ELR (cell line): Measurements from ENCODE around the gene CCM2.

Source experiments
- DNase-seq: peaks from one replicate; pipeline ENCODE4 v3.0.0-alpha.2; 2015; ENCODE audit warnings: low read depth

The CCM2 gene

DNA sequence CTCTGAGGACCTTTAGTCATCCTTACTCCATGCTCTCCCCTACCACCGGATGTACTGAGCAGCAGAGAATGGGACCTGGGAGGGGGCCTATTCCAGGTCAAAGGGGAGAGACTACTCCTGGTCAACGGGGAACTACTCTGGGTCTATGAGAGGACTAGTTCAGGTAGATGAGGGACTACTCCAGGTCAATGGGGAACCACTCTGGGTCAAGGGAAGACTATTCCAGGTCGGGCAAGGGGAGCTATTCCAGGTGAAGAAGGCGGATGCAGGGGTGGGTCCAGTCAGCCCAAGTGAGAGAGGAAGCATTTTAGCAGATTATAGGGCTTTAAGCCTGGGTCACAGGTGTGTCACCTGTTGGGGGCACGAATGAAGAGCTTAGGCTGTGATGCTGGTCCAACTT, 35.4 kb downstream of the CCM2 start:
- no peak for DNase-seq

GRCh38 chr7:45035893-45036292, 35.9 kb downstream of the CCM2 start:
- no peak for DNase-seq

DNA sequence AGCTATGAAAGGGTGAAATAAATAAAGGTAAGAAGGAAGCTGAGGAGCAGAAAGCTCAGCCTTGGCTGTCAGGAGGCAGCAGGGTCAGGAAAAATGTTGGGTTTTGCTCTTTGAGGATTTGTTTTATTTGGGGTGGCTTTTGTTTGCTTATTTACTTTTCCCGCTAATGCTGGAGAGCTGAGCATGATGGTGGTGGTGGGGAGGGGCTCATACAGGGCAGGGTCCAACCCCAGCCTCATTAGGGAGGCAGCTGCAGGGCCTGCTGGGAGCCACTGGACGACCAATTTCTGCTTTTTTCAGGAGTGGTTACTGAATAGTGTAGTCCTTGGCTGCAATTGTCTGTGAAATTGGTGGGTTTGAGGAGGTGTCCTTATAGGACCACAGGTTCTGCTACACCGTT, 36.3 kb downstream of the CCM2 start:
- no peak for DNase-seq

DNA sequence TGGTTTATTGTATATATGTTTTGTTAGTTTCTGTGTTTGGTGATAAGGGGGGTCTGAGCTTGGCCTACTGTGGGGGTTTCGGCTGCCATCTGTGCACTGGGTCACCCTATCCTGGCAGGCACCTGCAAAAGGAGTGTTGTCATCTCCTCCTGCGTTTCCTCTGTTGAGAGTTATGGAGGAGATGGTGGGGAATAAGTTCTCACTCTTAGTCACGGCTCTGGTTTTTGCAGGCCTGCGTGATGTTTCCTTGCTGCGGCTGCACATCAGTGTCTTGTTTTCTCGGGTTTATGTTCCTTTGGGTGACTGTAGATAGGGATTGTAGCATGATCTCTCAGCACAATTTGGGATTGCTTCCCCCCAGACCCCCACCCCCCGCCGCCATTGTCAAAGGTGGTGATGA, 36.8 kb downstream of the CCM2 start:
- DNase-seq: no peak

- DNase-seq: no peak
Measured at GRCh38 chr7:45037876-45038275, 37.9 kb downstream of the CCM2 start.

- DNase-seq: no peak
Measured at GRCh38 chr7:45039106-45039505, 39.1 kb downstream of the CCM2 start.

DNA sequence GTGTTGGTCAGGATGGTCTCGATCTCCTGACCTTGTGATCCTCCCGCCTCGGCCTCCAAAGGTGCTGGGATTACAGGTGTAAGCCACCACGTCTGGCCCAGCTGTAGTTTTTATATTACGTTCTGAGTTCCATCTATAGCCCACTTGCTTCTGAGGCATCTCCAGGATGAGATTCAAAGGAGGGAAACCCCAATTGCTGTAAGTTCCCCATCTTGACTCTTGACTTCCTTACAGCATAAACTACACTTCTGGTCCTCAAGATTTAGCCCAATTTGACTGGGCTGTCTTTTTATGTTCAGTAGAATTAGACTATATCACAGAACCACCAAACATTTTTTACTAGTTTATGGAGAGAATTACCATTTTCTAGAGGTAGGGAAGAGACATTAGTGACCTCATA, 44.3 kb downstream of the CCM2 start:
- DNase-seq: no peak

- DNase-seq: peak; percentile 8
Measured at GRCh38 chr7:45048748-45049147, 48.7 kb downstream of the CCM2 start.

DNA sequence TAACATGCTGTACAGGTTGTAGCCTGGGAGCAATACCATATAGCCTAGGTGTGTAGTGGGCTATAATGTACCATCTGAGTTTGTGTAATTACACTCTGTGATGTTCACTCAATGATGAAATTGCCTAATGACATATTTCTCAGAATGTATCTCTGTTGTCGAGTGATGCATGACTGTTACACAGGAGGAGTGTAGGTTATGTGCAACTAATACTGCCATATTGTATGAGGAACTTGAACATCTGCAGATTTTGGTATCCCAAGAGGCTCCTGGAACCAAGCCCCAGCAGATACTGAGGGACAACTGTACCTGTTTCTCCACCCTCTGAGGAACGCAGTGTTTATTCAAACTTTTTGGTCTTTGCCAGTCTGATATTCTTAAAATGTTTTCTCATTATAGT, 50.2 kb downstream of the CCM2 start:
- no peak for DNase-seq

GRCh38 chr7:45052011-45052410, 52.0 kb downstream of the CCM2 start:
- no peak for DNase-seq

DNA sequence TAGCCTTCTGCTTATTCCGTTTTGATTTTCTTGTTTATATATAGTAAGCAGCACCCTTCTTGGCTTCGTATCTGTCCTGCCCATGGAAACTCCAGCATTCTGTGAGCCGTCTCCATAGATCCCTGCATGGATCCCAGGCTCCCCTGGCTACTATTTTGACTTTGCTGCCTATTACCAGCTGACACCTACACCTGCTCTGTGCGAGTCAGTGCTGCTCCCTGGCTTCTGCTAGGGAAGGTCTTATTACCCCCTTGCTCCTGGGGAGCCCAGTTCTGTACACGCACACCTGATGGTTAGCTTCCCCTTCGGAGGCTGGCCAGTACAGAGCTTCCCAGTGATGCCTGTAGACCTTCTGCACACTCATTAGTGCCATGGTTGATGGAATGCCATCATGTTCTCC, 53.4 kb downstream of the CCM2 start:
- DNase-seq: no peak

DNA sequence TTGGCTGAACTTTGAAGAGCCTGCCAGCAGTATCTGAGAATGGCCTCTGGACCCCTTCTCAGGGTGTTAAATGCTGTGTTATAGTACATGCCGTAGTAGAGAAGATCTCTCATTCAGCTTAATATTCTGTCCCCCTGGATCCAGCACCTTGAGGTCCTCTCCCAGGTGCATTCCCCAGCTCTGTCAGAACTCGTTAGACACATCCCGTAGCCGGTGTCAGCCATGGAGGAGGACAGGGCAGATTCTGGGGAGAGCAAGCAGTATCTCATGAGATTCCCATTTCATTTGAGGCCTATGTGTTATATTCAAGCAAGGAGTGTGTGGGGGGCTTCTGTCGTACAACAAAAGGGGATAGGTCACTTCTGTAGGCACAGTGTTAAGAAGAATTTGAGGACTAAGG, 53.9 kb downstream of the CCM2 start:
- DNase-seq: no peak

GRCh38 chr7:45054442-45054841, 54.4 kb downstream of the CCM2 start:
- DNase-seq: no peak

GRCh38 chr7:45055016-45055415, 55.0 kb downstream of the CCM2 start:
- DNase-seq: no peak

GRCh38 chr7:45055594-45056219, 55.7 kb downstream of the CCM2 start:
- DNase-seq: no peak

- no peak for DNase-seq
Measured at GRCh38 chr7:45057878-45058277, 57.9 kb downstream of the CCM2 start.

DNA sequence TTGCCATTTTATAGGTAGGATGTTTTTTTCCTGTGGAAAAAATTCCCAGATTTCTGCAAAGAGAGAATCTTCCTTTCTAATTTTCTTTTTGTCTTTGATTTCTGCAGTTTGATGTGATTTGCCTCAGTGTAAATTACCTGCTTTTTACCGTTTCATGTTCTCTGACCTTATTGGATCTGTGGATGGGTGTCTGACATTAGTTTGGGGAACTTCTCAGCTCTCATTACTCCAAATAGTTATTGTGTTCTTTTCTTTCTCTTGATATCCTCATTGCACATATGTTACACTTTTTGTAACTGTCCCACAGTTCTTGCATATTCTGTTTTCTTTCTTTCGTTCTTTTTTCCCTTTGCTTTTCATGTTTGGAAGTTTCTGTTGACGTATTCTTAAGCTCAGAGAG, 60.3 kb downstream of the CCM2 start:
- no peak for DNase-seq

GRCh38 chr7:45061352-45061751, 61.4 kb downstream of the CCM2 start:
- no peak for DNase-seq

DNA sequence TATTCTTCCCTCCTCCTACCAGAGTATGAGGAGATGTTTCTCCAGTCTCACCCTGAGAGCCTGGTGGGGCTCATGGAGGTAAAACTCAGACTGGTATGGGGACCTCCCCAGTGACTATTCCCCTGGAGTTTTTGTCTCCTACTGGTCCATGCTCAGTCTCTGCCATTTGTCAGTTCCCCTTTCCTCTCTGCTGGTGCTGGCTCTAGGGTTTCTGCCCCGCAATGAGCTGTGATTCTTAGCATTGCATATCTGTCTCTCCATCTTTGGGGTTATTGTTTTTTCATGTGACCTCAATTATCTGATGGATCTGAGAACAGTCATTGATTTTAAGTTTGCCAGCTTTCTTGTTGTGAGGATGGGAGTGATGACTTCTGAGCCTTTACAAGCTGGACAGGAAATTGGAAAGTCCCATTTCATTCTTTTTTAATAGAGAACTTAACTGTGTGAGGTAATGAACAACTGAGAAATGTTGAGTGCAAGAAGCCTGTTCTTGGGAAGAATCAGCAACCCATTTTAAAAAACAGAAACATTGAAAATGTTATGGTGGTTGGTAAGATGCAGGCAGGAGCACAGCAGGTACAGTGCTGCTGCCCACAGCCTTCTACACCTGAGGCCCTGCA, 61.9 kb downstream of the CCM2 start:
- DNase-seq: no peak

DNA sequence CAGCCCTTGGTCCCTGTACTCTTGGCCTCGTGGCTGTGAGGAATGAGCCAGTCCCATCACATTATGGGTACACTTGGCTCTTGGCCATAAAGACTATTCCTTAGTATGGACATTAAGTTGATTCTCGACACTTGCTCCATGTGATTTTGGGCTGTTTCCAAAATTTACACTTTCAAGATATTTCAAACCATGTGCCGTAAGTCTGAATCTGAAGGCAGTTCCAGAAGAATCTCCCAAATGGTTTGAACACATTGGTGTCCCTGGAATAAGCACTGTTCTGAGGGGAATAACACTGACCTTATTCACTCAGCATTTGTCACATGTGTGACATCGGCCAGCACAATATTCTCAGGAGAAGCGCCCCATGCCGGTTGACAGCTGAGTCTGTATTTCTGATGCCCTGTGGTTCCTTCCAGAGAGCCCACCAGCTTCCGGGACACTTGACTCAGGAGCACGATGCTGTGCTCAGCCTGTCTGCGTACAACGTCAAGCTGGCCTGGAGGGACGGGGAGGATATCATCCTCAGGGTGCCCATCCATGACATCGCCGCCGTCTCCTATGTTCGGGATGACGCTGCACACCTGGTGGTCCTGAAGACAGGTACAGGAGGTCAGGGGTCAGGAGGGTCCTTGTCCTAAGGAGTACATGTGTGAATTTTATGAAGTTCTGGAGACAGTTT, 64.2 kb downstream of the CCM2 start:
- no peak for DNase-seq

GRCh38 chr7:45065031-45065995, 65.3 kb downstream of the CCM2 start:
- no peak for DNase-seq

- no peak for DNase-seq
Measured at GRCh38 chr7:45066409-45066808, 66.4 kb downstream of the CCM2 start.

- DNase-seq: no peak
Measured at GRCh38 chr7:45067582-45067981, 67.6 kb downstream of the CCM2 start.
